Stomach (tissue), 9 donors: Measurements from ENCODE around the gene NUP42. TPM values are rescaled to one million over a fixed set of nuclear protein-coding genes. Genes with fewer than 3 reads are reported as not detected.

Experiments
- DNase-seq, 2 donors: peaks; one replicate each; pipeline versions ENCODE4 v3.0.0 to v3.0.0-alpha.2; 2013 to 2019
- H3K27ac ChIP-seq, 5 donors: fragments of 200-600 bp in 4 of 5; sonication (generic) in 4 of 5; one replicate each; pipeline ENCODE4 v1.5.1; 2013 to 2019; ENCODE audit warnings: mild to moderate bottlenecking in 1 of 5, moderate library complexity in 1 of 5
- H3K27me3 ChIP-seq, 3 donors: fragments of 200-600 bp; sonication (generic); one replicate each; pipeline ENCODE4 v1.5.1; 2017 to 2019; ENCODE audit warnings: mixed run types in 1 of 3
- H3K36me3 ChIP-seq, 4 donors: fragments of 200-600 bp; sonication (generic); 1 replicate in 3 of 4; 2 replicates in 1 of 4; pipeline ENCODE4 v1.5.1; 2016 to 2019
- H3K4me1 ChIP-seq, 4 donors: fragments of 200-600 bp; sonication (generic); one replicate each; pipeline ENCODE4 v1.5.1; 2016 to 2019
- H3K4me3 ChIP-seq, 4 donors: fragments of 200-600 bp; sonication (generic) in 3 of 4; one replicate each; pipeline ENCODE4 v1.5.1; 2016 to 2019; ENCODE audit warnings: mild to moderate bottlenecking in 1 of 4
- H3K9me3 ChIP-seq, 4 donors: fragments of 200-600 bp; sonication (generic); one replicate each; pipeline ENCODE4 v1.5.1; 2016 to 2019
- EP300 ChIP-seq: sonication (generic); formaldehyde crosslinking; IDR thresholded peaks from one replicate; pipeline ENCODE4 v1.6.1; 2017; ENCODE audit warnings: antibody characterized with exemption
- POLR2A ChIP-seq, 4 donors: fragments of 450-650 bp; IDR thresholded peaks; one replicate each; pipeline ENCODE4 v1.6.1; 2016; ENCODE audit warnings: antibody characterized with exemption in 4 of 4, control low read depth in 2 of 4, mild to moderate bottlenecking in 1 of 4, moderate library complexity in 1 of 4
- POLR2AphosphoS5 ChIP-seq, 3 donors: sonication (generic); formaldehyde crosslinking; IDR thresholded peaks; one replicate each; pipeline ENCODE4 v1.6.1; 2016; ENCODE audit warnings: antibody characterized with exemption in 3 of 3
- WGBS, 5 donors: extraction: QIAGEN DNeasy Blood & Tissue Kit in 3 of 5; methylation state at CpG; one replicate each; pipeline versions ENCODE4 v1.1.5 to v1.1.7; 2013 to 2018; 5-methylcytosine and 5-hydroxymethylcytosine counted together
- intact Hi-C: fragments of 100-400 bp; cut with DNase I; formaldehyde crosslinking; loops from one replicate; pipeline ENCODE4 v1.15.1; 2023; ENCODE audit warnings: low total_unique reads
- polyA plus RNA-seq, 3 donors: library from polyadenylated mRNA; stranded (reverse); fragments of 200-250 nt; gene quantifications; one replicate each; pipeline ENCODE4 v1.2.3, GENCODE V29; 2013
- total RNA-seq, 5 donors: library from RNA; depleted of rRNA; stranded (reverse); fragments of >200 nt; gene quantifications; one replicate each; pipeline versions ENCODE4 v1.1.0 to v1.2.3, GENCODE V29; 2014 to 2016
- TF ChIP-seq, protein P1 (sequence below), 7 experiments: fragments of 450-650 bp in 4 of 7; fragments of 200-600 bp in 3 of 7; sonication (generic) in 3 of 7; IDR thresholded peaks; one replicate each; pipeline ENCODE4 v1.5.1; 2016 to 2019; ENCODE audit warnings: antibody characterized with exemption in 7 of 7, control low read depth in 2 of 7, mild to moderate bottlenecking in 1 of 7
- donor health status: healthy with polysubstance abuse.
- donor health status: Bipolar disorder and iron deficiency.
- donor health status: healthy.

The NUP42 gene
- total and polyA plus RNA-seq, 8 donors, result 3.8 to 113 (median 25.1) TPM

DNA sequence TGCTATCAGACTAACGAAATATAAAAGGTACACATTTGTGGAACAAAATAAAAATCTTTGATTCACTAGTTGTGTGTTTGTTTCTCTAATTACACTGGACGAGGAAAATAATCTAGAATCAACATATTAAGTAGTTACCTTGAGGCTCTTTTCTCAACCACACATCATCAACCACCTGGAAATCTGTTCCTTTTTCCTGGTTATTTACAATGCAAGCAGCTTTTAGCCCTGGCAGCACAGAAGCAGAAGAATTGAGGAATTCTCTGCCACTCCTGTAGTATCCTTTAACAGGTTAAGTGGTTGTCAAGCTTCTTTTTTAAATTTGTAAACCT lies 23.7 kb downstream of the NUP42 start:
- Histone ChIP-seq H3K27ac (peak overlapping the region in 3 of 5 donors; percentile 4 to 61 (median 50)), H3K27me3 (peaks cover 0 to 19% (median 6%) of the 10 kb centered on the region in 3 donors), H3K36me3 (peaks cover under 1 to 23% (median 19%) of the 10 kb centered on the region in 4 donors), H3K4me1 (peaks cover 0 to 8% (median 5%) of the 10 kb centered on the region in 4 donors), H3K9me3 (no peaks in the 10 kb centered on the region), H3K4me3 (peak overlapping the region; percentile 30 to 37 (median 32))
- intact Hi-C loops, result no loop called here
- no peak for DNase-seq
- TF ChIP-seq POLR2A (IDR thresholded peaks at IDR 0.05) (no peak), POLR2AphosphoS5 (IDR thresholded peaks at IDR 0.05) (no peak), EP300 (no peak)
- TF ChIP-seq, protein P1, sequence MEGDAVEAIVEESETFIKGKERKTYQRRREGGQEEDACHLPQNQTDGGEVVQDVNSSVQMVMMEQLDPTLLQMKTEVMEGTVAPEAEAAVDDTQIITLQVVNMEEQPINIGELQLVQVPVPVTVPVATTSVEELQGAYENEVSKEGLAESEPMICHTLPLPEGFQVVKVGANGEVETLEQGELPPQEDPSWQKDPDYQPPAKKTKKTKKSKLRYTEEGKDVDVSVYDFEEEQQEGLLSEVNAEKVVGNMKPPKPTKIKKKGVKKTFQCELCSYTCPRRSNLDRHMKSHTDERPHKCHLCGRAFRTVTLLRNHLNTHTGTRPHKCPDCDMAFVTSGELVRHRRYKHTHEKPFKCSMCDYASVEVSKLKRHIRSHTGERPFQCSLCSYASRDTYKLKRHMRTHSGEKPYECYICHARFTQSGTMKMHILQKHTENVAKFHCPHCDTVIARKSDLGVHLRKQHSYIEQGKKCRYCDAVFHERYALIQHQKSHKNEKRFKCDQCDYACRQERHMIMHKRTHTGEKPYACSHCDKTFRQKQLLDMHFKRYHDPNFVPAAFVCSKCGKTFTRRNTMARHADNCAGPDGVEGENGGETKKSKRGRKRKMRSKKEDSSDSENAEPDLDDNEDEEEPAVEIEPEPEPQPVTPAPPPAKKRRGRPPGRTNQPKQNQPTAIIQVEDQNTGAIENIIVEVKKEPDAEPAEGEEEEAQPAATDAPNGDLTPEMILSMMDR (IDR thresholded peaks at IDR 0.05), result no peak
- 32 to 57% (median 52%) methylated on average over 2 of the region's 2 CpGs for WGBS, 5 donors

DNA sequence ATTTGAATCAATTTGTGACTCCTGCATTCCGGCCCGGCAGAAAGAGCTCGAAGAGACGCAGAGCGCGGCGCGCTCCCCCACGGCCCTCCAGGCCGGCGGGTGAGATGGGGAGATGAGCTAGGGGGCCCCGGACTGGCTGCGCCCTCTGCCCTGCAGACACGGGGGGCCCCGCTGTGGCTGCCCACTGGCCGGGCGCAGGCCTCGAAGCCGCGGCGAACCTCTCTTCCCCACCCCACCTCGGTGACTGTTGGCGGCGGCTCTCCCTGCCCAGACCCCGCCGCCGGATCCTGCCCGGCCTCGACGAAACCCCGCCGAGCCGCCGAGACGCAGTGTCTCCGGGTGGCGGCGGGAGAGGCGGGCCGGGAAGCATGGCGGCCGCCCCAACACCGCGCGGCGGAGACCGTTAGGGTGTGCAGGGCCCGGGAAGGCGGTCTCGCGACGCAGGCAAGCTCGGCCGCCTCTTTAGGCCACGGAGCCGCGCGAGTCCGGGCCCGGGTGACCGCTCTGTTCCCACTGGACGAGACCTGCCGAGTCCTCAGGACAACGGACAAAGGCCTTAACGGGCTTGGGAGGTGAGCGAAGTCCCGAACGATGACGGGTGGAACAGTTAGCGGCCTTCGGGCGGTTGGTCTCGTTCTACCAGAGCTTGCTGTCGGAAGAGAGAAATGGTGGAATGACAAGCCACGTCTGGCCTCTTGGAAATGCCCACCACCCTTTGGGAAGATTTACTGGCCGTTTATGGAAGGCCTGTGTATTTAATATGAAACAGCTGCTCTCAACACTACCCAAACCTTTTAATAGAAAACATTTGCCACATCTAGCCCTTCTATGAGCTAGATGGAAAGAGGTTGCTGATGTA lies 24.3 kb downstream of the NUP42 start:
- intact Hi-C loops, result no loop called here
- TF ChIP-seq EP300 (no peak), POLR2A (IDR thresholded peaks at IDR 0.05) (no peak), POLR2AphosphoS5 (IDR thresholded peaks at IDR 0.05) (no peak)
- TF ChIP-seq, protein P1 (IDR thresholded peaks at IDR 0.05), result no peak
- Histone ChIP-seq H3K9me3 (no peaks in the 10 kb centered on the region), H3K36me3 (peaks cover 0 to 17% (median 13%) of the 10 kb centered on the region in 4 donors), H3K27me3 (peaks cover 0 to 19% (median 6%) of the 10 kb centered on the region in 3 donors), H3K27ac (peak overlapping the region in 4 of 5 donors; percentile 4 to 61 (median 50)), H3K4me3 (peak overlapping the region; percentile 30 to 37 (median 32)), H3K4me1 (peaks cover 0 to 8% (median 5%) of the 10 kb centered on the region in 4 donors)
- WGBS, 5 donors, result 19 to 53% (median 25%) methylated on average over 37 to 76 of the region's 76 CpGs
- peak in 1 of 2 donors; percentile 67 for DNase-seq

DNA sequence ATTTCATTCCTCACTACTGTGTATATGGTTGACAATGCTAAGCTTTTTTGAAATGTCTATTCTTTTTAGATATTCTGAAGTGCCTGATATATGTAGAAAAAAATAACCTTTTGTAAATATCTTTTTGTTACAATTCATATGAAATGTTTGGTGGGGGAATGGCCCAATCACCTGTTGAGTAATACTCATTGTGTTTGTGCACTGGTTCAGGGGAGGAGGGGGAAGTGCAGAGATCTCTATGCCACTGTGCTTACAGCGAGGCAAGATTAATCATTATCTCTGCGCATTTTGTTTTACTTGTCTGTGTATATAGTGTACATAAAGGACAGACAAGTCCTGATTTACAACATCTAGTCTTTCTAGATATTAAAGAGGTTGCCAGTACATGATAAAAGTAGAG lies 25.2 kb downstream of the NUP42 start:
- Histone ChIP-seq H3K27ac (no peak overlapping the region), H3K9me3 (no peaks in the 10 kb centered on the region), H3K4me1 (peaks cover 0 to 8% (median 5%) of the 10 kb centered on the region in 4 donors), H3K4me3 (no peak overlapping the region), H3K36me3 (peaks cover 0 to 8% (median 4%) of the 10 kb centered on the region in 4 donors), H3K27me3 (peaks cover 0 to 19% (median 6%) of the 10 kb centered on the region in 3 donors)
- DNase-seq, result peak in 1 of 2 donors; percentile 25
- intact Hi-C loops, result no loop called here
- WGBS, 5 donors, result 56 to 77% (median 70%) methylated on average over 2 of the region's 2 CpGs
- TF ChIP-seq POLR2A (IDR thresholded peaks at IDR 0.05) (no peak), EP300 (no peak), POLR2AphosphoS5 (IDR thresholded peaks at IDR 0.05) (no peak)
- TF ChIP-seq, protein P1 (IDR thresholded peaks at IDR 0.05), result no peak

DNA sequence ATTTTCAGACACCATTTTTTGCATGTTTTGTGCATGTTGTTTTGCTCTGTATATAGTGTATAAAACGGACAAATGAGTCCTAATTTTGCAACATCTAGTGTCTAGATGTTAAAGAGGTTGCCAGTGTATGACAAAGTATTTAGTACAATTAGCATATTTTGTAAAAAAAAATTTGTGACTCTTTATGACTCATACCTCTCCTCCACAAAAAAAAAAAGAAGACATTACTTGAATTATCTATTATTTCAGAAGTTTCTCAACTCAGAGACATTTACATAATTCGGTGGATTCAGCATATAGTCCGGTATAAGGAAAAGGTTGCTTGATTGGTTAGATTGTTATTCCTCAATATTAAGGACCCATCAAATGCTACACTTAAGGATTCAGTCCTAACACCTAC lies 26.0 kb downstream of the NUP42 start:
- no peak for DNase-seq
- Histone ChIP-seq H3K4me1 (peaks cover 0 to 8% (median 5%) of the 10 kb centered on the region in 4 donors), H3K27ac (no peak overlapping the region), H3K9me3 (no peaks in the 10 kb centered on the region), H3K36me3 (no peaks in the 10 kb centered on the region), H3K4me3 (no peak overlapping the region), H3K27me3 (peaks cover 0 to 19% (median 6%) of the 10 kb centered on the region in 3 donors)
- WGBS, 5 donors, result 81 to 87% (median 83%) methylated on average over 3 of the region's 3 CpGs
- intact Hi-C loops, result no loop called here
- no peak for TF ChIP-seq EP300
- no peak for TF ChIP-seq POLR2AphosphoS5 (IDR thresholded peaks at IDR 0.05)
